NCI-H1417 treated with DMSO at 0.1 percent for 48 hours (cell line): Measurements from ENCODE around the gene SMG5.

Experiments used
- DNase-seq: peaks from one replicate; lab custom pipeline; 2025; lab: John Stamatoyannopoulos, UW

SMG5 gene

GRCh38 chr1:156281693-156282478 lies 739 bp downstream of the SMG5 start:
- no peak for DNase-seq

- no peak for DNase-seq
Observed at GRCh38 chr1:156281281-156281680, 1.3 kb downstream of the SMG5 start.

GRCh38 chr1:156279837-156280236 lies 2.8 kb downstream of the SMG5 start:
- DNase-seq: no peak

- no peak for DNase-seq
Observed at GRCh38 chr1:156276966-156277381, 5.7 kb downstream of the SMG5 start.

- no peak for DNase-seq
Observed at GRCh38 chr1:156276532-156276931, 6.1 kb downstream of the SMG5 start.

GRCh38 chr1:156270314-156270713 lies 12.3 kb downstream of the SMG5 start:
- no peak for DNase-seq

GRCh38 chr1:156268336-156268735 lies 14.3 kb downstream of the SMG5 start:
- no peak for DNase-seq

GRCh38 chr1:156266051-156266450 lies 16.6 kb downstream of the SMG5 start:
- DNase-seq: no peak

GRCh38 chr1:156263288-156263655 lies 19.4 kb downstream of the SMG5 start:
- DNase-seq: no peak

GRCh38 chr1:156262461-156263287 lies 20.0 kb downstream of the SMG5 start:
- no peak for DNase-seq

- DNase-seq: no peak
Observed at GRCh38 chr1:156260896-156261295, 21.7 kb downstream of the SMG5 start.

GRCh38 chr1:156259805-156260204 lies 22.8 kb downstream of the SMG5 start:
- no peak for DNase-seq

GRCh38 chr1:156258859-156259258 lies 23.8 kb downstream of the SMG5 start:
- DNase-seq: no peak

GRCh38 chr1:156257711-156258110 lies 24.9 kb downstream of the SMG5 start:
- no peak for DNase-seq

- DNase-seq: no peak
Observed at GRCh38 chr1:156253634-156254033, 29.0 kb downstream of the SMG5 start.

GRCh38 chr1:156251527-156251926 lies 31.1 kb downstream of the SMG5 start:
- no peak for DNase-seq

GRCh38 chr1:156249593-156249992 lies 33.0 kb downstream of the SMG5 start:
- DNase-seq: no peak

GRCh38 chr1:156248323-156248683 lies 34.3 kb downstream of the SMG5 start:
- no peak for DNase-seq

GRCh38 chr1:156247460-156248322 lies 34.9 kb downstream of the SMG5 start, which contains the start of gene PAQR6:
PAQR6 (minus strand) TSS chr1:156248056; CDS start chr1:156246731, 1,325 bp downstream.
- no peak for DNase-seq

GRCh38 chr1:156246781-156247459 lies 35.7 kb downstream of the SMG5 start:
- DNase-seq: no peak

GRCh38 chr1:156246241-156246780 lies 36.3 kb downstream of the SMG5 start:
- no peak for DNase-seq
